Measurements from ENCODE around the gene UHMK1. TPM values are rescaled to one million over a fixed set of nuclear protein-coding genes. Genes with fewer than 3 reads are reported as not detected.
A peak's percentile ranks its signal among the peaks of the same experiment; 100 is the strongest.

The UHMK1 gene
- total and polyA plus RNA-seq, 2 experiments from 2014 or later, result 11.3 to 55.4 TPM

- Histone ChIP-seq H3K36me3 (replicated peaks; ENCODE audit: insufficient read depth, low read depth) (no peaks in the 10 kb centered on the region), H3K27ac (peak overlapping the region; percentile 97), H3K27me3 (peaks cover 6% of the 10 kb centered on the region), H3K9me3 (ENCODE audit: low read depth) (no peaks in the 10 kb centered on the region), H3K79me2 (peaks cover 46% of the 10 kb centered on the region), H3K4me3 (peak overlapping the region; percentile 86), H3K4me2 (peak overlapping the region; percentile 76), H2AFZ (peak overlapping the region; percentile 97), H4K20me1 (ENCODE audit: insufficient read depth, poor library complexity, severe bottlenecking) (peaks cover 17% of the 10 kb centered on the region), H3K9me2 (replicated peaks; ENCODE audit: insufficient read depth) (no peaks in the 10 kb centered on the region), H3K4me1 (ENCODE audit: insufficient read depth) (no peaks in the 10 kb centered on the region)
- no peak for TF ChIP-seq EZH2 (IDR thresholded peaks at IDR 0.05; ENCODE audit: borderline replicate concordance)
- TF ChIP-seq CTCF (IDR thresholded peaks at IDR 0.05; ENCODE audit: poor library complexity), result no peak
- TF ChIP-seq EZH2phosphoT487 (IDR thresholded peaks at IDR 0.05; ENCODE audit: low read depth, severe bottlenecking, unreplicated experiment), result no peak
- no peak for DNase-seq (ENCODE audit: low spot score)
- WGBS (ENCODE audit: low lambda C conversion rate, missing lambda C conversion rate), result 52% methylated on average over 13 of the region's 13 CpGs
Measured at GRCh38 chr1:162497104-162497722, 405 bp upstream of the UHMK1 start.

- Histone ChIP-seq H3K9me3 (ENCODE audit: low read depth) (no peaks in the 10 kb centered on the region), H3K79me2 (peaks cover 51% of the 10 kb centered on the region), H2AFZ (peak overlapping the region; percentile 97), H3K4me1 (ENCODE audit: insufficient read depth) (no peaks in the 10 kb centered on the region), H3K27ac (peak overlapping the region; percentile 97), H3K36me3 (replicated peaks; ENCODE audit: insufficient read depth, low read depth) (no peaks in the 10 kb centered on the region), H4K20me1 (ENCODE audit: insufficient read depth, poor library complexity, severe bottlenecking) (peaks cover 17% of the 10 kb centered on the region), H3K27me3 (no peaks in the 10 kb centered on the region), H3K4me3 (peak overlapping the region; percentile 86), H3K4me2 (peak overlapping the region; percentile 82), H3K9me2 (replicated peaks; ENCODE audit: insufficient read depth) (no peaks in the 10 kb centered on the region)
- WGBS (ENCODE audit: low lambda C conversion rate, missing lambda C conversion rate), result 6% methylated on average over 7 of the region's 7 CpGs
- DNase-seq (ENCODE audit: low spot score), result peak; percentile 5
- no peak for TF ChIP-seq CTCF (IDR thresholded peaks at IDR 0.05; ENCODE audit: poor library complexity)
- no peak for TF ChIP-seq EZH2phosphoT487 (IDR thresholded peaks at IDR 0.05; ENCODE audit: low read depth, severe bottlenecking, unreplicated experiment)
- TF ChIP-seq EZH2 (IDR thresholded peaks at IDR 0.05; ENCODE audit: borderline replicate concordance), result no peak
Measured at GRCh38 chr1:162498496-162498810, 835 bp downstream of the UHMK1 start.

GRCh38 chr1:162500805-162501204, 3.2 kb downstream of the UHMK1 start:
- H4K20me1 ChIP-seq (ENCODE audit: insufficient read depth, poor library complexity, severe bottlenecking), result peaks cover 17% of the 10 kb centered on the region
- WGBS (ENCODE audit: low lambda C conversion rate, missing lambda C conversion rate), result 82% methylated on average over 2 of the region's 2 CpGs
- DNase-seq (ENCODE audit: low spot score), result peak; percentile 3
- H3K4me2 ChIP-seq, result peak overlapping the region; percentile 82
- no peaks in the 10 kb centered on the region for H3K27me3 ChIP-seq
- H3K27ac ChIP-seq, result no peak overlapping the region
- no peaks in the 10 kb centered on the region for H3K4me1 ChIP-seq (ENCODE audit: insufficient read depth)
- no peaks in the 10 kb centered on the region for H3K9me3 ChIP-seq (ENCODE audit: low read depth)
- H3K36me3 ChIP-seq (replicated peaks; ENCODE audit: insufficient read depth, low read depth), result peaks cover 5% of the 10 kb centered on the region
- H3K79me2 ChIP-seq, result peaks cover 54% of the 10 kb centered on the region
- no peak overlapping the region for H2AFZ ChIP-seq
- no peaks in the 10 kb centered on the region for H3K9me2 ChIP-seq (replicated peaks; ENCODE audit: insufficient read depth)
- no peak overlapping the region for H3K4me3 ChIP-seq
- TF ChIP-seq CTCF (IDR thresholded peaks at IDR 0.05; ENCODE audit: poor library complexity) (no peak), EZH2phosphoT487 (IDR thresholded peaks at IDR 0.05; ENCODE audit: low read depth, severe bottlenecking, unreplicated experiment) (no peak), EZH2 (IDR thresholded peaks at IDR 0.05; ENCODE audit: borderline replicate concordance) (no peak)
